Activated CD8-positive, alpha-beta memory T cell treated with anti-CD3 and anti-CD28 coated beads for 1 hour (primary cell): Measurements from ENCODE around the gene FAM174C.
A peak's percentile ranks its signal among the peaks of the same experiment; 100 is the strongest.

Source experiments
- DNase-seq, 2 donors: peaks; one replicate each; pipeline ENCODE4 v3.0.0-alpha.2; 2020; ENCODE audit warnings: low read depth in 1 of 2; ENCODE audit errors: extremely low read depth in 1 of 2

The FAM174C gene

DNA sequence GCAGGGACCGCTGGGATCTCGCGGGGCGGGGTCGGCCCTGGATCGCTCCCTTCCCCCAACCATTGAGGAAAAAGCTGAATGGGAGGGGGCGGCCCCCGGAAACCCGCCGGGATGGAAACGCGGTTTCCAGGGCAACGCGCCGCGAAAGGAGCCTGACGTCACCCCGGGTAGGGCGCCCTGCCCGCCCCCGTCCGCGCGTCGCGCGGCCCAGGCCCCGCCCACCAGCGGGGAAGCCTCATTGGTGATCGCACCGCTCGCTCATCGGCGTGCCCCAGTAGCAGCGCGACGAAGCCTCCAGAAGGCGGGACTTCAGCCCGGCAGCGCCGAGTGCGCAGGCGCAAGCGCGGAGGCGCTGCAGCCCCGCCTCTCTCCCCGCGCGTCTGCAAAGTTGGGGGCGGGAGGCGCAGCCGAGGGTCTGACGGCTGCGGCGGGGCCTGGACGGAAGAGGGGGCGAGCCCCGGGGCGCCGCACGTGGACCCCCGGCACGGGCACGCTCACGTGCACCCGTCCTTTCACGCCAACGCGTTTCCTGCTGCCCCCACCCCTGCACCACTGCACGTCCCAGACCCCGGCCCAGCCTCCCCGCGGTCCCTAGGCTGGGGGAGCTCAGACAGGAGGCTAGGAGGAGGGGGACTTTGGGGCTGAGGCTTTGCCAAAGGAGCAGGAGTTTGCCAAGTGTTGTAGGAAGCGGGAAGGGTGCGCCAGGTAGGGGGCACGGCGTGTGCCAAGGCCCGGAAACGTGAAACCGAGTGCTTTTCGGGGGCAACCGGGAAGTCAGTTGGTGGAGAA is 14.4 kb upstream of the FAM174C start:
- DNase-seq: peak; percentile 89 to 98

DNA sequence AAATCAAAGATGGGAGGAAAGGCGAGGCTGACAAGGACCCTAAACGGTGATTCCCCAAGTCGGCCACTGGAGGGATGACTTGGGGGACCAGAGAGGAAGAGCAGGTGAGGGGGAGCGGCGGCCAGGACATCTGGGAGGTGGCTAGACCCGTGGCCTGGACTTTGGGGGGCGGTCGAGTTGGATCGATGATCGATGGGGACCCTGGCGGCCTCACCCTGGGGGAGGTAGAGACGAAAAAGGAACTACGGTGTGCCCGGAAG is 13.9 kb upstream of the FAM174C start:
- DNase-seq: no peak

DNA sequence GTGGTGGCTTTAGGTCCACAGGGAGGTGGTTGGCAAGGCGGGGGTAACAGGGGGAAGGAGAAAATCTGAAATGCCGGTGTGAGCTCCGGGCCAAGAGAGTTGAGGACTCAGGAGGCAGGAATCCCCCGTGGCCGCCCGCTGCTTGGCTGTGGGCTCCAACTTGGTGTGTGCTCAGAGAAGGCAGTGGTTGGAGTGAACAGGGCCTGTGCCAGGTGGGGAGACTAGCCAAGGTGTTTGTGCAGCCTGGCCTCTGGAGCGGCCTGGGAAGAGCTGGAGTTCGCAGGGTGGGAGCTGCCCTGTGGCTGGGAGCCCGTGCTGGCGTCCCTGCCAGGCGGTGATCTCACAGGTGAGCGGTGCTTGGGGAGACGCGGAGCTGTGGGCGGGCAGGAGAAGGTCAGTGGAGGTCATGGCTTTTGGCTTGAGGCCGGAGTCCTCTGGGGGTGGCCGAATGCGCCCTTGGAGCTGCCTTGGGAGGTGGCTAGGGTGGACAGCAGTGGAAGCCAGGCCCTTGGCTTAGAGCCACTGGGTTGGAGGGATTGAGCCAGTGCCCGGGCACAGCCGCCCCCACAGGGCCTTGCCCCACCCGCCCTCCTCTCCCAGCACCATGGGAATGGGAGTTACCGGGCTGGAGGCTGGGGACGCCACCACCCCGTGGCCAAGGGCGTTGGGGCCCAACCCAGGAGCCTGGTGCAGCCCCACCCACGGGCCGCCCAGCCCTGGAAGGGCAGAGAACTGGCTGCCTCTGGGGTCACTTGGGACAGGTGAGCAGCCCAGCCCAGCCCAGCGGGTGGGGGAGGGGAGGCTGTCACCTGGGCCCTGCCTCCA is 13.3 kb upstream of the FAM174C start:
- no peak for DNase-seq

DNA sequence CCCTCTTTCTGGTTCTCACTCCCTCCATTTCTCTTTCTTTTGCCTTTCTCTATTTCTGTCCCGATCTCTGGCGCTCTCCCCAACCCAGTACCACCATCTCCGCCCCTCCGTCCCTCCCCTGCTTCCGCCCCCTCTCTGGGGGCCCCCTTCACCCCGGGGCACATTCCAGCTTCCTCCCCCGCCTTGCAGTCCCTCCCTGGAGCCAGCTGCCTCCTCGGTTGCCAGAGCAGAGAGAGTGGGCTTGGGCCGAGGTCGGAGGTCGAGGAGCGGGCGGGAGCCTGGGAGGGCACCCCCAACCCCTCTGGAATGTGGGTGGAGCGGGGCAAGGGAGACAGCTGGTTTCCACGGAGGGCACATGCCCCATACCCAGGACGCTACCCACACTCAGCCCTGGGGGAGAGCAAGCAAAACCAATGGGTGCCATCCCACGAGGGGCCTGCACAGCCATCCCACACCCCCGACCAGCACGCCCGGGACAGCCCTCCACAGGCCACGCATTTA is 12.7 kb upstream of the FAM174C start:
- DNase-seq: no peak

DNA sequence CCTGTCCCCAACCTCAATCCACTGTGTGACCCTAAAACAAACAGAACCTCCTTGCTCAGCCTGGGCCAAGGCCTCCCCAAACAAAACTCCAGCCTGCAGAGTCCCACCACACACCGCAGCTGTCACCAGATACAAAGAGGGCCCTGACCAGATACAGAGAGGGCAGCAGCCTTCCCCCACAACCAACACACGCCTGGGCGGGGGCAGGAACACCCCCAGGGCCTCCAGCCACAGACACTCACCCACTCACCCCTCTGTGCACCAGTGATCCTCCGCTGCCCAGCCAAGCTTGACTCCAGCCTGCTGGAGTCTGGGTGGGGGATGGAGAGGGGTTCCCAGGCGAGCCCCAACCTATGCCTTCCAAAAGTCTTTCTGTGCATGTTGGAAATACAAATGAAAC is 12.1 kb upstream of the FAM174C start:
- no peak for DNase-seq

DNA sequence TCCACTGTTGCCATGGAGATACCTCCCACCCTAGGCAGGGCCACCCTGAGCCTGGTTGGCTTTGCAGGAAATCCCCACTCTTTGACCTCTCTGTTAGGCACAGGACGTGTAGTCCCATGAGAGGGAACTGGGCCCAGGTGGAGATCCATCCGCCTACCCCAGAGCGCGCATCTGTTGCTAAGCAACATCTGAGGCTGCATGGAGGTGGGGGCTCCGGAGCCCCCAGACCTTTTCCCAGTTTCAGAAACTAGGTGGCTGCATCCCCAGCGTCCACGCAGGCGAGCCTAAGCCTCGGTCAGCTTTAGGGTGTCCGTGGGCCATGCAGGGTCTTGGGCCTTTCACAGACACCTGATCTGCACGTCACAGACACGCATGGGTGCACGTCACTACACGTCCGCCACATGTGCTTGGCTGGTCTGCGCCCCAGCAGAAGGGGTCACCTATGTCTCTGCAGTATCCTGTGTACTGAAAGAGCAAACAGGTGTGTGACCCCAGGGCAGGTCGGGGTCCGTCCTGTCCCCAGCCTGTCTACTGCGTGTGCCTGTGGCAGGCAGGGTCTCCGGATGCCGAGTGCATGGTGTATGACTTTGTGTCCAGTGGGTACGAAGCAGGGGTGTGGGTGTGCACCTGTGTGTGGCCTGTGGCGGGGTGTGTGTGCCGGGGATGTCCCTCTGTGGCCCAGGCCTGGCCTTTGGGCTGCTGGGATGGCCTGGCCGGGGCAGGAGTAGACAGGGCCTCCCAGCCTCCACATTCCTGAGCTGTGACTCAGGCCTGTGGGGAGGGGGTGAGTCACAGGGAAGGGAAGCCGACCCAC is 10.3 kb upstream of the FAM174C start:
- no peak for DNase-seq

DNA sequence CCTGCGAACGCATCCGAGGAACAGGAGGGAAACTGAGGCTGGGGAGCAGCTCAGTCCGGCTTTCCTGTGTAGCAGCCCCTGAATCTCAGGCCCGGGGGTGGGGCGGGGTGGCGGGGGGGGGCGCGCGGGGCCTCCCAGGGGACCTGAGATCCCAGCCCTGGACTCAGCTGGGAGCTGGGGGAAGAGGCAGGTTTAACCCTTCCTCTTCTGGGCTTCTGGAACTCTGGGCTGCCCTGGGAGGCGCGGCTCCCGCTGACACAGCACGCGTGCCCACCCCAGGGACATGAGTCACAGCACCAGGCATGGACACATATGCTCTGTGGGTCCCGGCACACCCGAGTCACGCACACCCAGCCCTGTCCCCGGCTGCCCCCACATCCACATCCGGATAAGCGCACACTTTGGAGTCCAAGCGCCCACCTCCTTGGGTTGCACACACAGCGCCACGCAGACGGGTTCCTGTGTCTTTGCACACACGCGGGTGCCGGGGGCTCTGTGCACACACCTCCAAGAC is 9.7 kb upstream of the FAM174C start:
- DNase-seq: no peak

DNA sequence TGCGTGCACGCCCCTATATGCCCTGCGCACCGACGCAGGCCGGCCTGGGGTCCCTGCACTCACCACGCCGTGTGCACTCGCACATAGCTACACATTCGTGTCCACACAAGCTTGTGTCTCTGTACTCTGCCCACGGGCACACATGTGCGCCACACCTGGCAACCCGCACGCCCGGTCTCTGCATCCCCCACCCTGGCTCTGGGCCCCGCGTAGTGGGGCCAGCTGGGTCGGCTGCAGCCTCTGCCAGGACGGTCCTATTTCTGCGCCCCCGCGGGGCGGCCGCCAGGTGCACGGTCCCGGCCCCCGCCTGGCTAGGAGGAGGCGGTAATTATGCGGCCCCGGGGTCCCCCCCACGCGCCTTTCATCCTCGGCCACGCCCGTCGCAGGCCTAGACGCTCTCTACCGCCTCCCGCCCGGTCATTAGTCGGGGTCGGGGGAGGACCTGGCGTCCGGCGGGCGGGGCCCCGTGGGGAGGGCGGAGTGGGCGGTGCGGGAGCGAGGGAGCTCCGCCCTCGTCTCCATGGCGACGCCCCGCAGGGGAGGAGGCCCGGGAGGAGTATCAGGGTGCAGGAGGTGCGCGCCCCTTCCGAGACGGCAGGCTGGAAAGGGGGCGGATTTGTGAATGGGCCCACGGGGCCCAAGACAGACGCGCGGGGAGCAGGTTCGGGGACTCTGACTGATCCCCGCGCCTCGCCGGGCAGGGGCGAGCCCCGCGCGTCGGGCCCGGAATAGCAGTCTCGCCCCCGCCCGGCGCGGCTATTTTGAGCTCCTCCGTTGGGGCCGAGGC is 9.0 kb upstream of the FAM174C start:
- peak in 1 of 2 donors; percentile 78 for DNase-seq

DNA sequence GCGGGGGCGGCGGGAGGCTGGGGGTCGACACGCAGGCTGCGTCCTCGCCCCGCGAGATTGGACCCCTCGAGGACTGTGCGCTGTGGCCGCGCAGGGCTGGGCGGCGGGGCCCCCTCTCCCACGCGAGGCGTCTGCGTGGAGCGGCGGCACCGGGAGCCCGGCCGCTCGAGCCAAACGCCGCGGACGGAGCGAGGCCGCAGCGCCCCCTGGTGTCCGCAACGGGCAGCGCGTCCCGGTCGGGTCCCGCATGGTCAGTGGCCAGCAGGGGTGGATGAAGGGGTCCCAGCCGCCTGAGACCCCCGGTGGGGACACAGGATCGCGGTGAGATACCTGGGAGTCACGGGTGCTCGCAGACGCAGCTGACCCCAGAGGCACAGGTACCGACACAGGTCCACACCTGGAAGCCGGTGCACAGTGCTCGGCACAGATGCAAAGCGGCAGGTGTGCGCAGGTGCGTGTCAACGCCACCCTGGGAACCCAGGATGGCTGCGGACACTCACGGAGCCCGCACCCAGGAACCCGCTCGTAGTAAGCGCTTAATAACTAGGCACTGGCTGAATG is 8.3 kb upstream of the FAM174C start:
- DNase-seq: peak in 1 of 2 donors; percentile 63

DNA sequence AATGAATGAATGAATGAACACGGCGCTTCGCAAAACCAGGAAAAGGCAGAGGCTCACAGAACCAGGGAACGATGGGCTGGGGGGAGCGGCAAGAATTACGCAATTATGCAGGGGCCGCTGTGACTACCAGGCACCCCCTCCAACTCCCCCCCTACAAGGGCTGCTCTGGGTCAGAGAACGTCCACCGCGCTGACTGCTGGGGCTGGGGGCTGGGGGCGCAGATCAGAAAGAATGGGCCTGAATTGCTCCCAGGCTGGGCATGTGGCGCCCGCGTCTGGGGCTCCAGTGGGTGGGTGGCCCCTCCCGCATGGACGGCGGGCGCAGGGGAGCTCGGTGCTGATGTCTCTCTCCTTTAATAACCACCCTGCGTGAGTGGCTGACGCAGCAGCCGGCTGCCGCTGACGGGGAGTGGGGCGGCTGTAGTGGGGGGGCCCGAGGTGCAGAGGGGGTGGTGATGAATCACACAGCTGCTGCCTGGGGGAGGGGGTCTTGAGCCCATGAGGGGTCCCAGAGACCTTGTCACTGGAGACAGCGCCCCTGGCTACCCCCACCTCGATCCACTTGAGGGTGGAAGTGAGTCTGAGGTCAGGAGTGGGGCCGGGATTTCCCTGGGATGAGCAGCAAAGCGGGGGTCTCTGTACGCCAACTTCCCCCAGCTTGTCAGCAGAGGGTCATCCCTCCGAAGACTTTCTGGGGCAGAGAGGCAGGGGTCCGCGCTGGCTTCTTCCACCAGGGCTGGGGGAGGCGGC is 7.7 kb upstream of the FAM174C start:
- DNase-seq: no peak

DNA sequence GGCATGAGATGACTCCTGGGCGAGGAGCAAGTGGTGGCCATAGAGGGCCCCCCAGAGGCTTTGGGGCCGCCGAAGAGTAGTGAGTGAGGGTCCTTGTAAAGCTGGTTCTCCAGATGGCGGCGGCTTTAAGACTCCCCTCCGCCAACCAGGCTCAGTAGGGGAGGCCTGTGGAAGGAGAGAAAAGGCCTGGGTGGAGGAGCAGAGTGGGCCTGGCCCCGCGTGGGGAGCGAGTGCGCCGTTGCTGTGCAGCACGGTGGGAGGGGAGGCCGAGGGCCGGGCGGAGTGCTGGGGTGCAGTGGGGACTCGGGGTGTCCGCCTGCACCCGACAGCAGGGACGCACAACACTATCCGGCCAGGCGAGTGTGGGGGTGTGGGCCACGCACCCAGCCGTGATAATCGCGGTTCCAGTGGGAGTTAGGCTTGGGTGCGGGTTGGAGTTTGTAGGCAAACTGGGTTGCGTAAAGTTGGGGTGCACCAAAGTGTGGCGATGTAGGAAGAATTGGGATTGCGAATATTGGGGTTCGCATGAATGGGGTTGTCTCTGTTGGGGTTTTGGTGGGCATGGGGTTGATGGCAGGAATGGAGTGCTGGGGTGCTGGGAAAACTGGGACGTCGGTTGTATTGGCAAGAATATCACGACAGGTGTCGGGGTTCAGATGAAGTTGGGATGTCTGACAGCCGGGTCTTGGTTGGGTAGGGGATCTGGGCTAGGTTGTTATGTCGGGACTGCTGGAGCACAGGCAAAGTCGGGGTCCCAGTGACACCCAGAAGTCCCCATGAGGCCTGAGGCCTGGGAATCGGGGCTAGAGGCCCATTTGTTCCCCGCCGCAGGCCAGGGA is 6.9 kb upstream of the FAM174C start:
- no peak for DNase-seq

DNA sequence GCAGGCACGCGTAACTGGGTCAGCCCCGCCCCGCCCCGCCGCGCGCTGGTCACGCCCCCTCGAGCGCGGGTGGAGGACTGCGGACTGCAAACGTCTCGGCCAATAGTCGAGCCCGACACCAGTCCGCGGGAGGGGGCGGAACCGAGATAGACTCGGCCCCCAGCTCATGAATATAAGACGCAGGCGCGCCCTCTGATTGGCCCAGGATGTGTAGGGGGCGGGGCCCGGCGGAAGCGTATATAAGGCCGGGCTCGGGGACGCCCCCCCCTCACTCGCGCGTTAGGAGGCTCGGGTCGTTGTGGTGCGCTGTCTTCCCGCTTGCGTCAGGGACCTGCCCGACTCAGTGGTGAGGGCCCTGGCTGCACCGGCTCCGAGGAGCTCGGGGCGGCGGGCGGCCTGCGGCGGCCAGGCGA is 6.3 kb upstream of the FAM174C start, which contains the start of gene CIRBP:
Gene CIRBP, plus strand, starts transcription at position 268 of the 413 bp plus-strand sequence. CDS start 1,602 bp downstream, outside the sequence.
- peak; percentile 98 to 99 for DNase-seq

DNA sequence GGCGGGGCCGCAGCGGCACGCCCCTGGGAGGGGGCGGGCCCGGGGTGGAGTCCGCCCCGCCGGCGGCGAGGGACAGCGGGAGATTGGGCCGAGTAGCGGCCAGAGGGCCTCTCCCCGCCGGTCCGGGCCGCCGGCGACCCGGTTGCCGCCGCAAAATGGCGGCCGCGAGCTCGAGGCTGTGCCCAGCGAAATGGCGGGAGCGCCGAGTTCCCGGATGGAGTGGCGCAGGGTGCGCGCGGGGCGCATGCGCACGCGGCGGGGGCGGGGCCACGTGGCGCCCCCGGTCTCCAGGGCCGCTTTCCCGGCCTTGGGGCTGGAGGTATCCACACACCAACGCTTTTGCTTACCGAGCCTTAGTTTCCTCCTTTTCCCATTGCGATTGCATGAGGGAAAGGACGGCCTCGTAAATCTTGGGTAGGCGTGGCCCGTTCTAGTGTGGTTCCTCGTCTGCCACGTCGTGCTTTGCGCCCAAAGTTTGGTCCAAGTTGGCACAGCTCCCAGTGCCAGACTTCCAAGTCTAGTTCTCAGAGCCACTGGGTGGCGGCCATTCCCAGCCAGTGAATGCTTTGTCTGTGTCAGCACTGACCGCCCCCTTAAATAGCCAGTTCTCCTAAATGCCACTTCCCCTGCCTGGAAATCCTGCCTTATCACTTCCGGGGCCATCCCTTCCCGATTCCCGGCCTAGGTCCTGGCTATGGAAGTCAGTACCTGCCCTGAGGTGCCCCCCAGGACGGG is 5.7 kb upstream of the FAM174C start:
- DNase-seq: peak in 1 of 2 donors; percentile 80

DNA sequence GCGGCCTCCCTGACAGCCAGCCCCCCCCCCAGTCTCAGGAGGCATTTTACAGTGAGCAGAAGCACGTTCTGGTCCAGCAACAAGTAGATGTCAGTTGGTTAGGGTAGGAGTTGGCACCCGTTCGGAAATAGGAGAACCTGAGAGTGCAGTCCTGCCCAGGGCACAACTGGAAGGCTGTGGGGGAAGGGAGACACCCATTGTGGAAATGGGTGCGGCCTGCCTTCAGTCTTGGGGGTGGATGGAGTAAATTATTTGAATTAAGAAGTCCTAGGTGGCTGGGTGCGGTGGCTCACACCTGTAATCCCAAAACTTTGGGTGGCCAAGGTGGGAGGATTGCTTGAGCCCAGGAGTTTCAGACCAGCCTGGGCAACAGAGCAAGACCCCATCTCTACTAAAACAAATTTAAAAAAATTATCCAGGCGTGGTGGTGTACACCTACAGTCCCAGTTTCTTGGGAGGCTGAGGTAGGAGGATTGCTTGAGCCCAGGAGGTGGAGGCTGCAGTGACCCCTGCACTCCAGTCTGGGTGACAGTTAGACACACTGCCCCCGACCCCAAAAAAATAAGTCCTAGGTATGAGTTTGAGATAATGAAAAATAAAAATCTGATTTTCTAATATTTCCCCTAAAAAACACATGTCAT is 5.0 kb upstream of the FAM174C start:
- DNase-seq: no peak

DNA sequence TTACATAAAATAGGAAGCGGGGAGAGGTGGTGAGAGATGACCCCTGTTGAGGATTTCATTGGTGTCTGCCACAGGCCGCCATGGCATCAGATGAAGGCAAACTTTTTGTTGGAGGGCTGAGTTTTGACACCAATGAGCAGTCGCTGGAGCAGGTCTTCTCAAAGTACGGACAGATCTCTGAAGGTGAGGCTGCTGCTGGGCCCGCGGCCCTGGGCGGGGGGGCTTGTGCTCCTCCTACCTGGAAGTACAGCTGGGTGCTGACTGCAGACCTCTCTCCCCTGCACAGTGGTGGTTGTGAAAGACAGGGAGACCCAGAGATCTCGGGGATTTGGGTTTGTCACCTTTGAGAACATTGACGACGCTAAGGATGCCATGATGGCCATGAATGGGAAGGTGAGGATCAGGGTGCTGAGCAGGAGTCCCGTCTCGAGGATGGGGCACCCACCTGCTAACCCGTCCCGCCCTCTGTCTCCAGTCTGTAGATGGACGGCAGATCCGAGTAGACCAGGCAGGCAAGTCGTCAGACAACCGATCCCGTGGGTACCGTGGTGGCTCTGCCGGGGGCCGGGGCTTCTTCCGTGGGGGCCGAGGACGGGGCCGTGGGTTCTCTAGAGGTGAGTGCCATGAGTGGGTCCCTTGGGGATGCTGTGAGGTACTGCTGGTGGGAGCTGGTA is 4.3 kb upstream of the FAM174C start:
- DNase-seq: no peak

DNA sequence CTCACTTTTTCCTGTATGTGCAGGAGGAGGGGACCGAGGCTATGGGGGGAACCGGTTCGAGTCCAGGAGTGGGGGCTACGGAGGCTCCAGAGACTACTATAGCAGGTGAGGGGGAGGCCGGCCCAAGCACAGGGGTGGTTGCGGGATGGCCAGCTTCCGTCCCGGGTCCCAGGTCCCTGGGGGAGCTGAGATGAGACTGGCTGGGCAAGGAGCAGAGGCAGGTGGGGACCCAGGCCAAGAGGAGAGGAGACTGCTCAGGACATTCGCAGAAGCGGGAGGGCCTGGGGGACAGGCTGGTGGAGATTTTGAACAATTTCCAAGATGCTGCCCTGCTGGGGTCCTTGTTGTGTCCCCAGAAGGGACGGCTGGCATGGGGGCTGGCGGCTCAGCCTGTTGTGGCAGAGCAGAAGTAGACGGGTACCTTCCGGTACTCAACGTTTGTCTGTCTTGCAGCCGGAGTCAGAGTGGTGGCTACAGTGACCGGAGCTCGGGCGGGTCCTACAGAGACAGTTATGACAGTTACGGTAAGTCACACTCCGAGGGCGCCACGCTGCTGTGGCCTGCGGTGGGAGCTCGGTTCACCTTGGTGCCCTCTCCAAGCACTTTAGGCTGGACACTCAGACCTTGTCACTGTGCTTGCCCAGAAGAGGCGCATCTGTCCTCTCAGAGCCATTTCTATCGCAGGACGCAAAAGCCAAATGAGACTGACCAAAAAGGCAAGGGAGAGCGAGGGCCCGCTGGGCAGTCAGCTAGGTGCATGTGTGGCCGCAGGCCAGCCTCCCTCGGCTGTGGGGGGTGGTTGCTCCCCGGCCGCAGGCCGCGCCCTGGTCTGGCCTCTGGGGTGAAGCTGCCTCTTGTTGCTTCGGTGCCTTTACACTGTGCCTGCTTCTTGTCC is 3.6 kb upstream of the FAM174C start:
- DNase-seq: no peak
